HepG2 (cell line): ENCODE data around the gene BCAT1. TPM values are rescaled to one million over a fixed set of nuclear protein-coding genes. Genes with fewer than 3 reads are reported as not detected.

ENCODE experiments used
- ATAC-seq: fragments of 200-7000 bp; cut with Tn5 transposase; 3 replicates; pipeline ENCODE4 v1.9.1; 2020; ENCODE audit warnings: mild to moderate bottlenecking, moderate library complexity
- BruUV-seq: library from RNA; stranded (reverse); fragments of 400-500 nt; replicated peaks from 2 replicates; lab custom pipeline; 2021; lab: Mats Ljungman, UMichigan
- CTCF ChIA-PET: fragments of 300-600 bp; formaldehyde crosslinking; extraction: SDS; loops from one replicate; lab custom pipeline; 2021; ENCODE audit warnings: low total read pairs, inconsistent platforms, low intra/inter-chr PET ratio; lab: Yijun Ruan, JAX
- POLR2A ChIA-PET: fragments of 350-600 bp; sonication (Branson Sonifier 250); formaldehyde crosslinking; loops from one replicate; lab custom pipeline; 2020; ENCODE audit warnings: antibody characterized with exemption, inconsistent platforms; lab: Yijun Ruan, JAX
- DNase-seq: peaks from one replicate; pipeline ENCODE4 v3.0.0-alpha.2; 2015; ENCODE audit warnings: low spot score
- FAIRE-seq: peaks from 3 replicates; lab custom pipeline; 2011; peaks lifted over from hg19 to GRCh38; lab: Jason Lieb, UNC
- H2AFZ ChIP-seq: one replicate; pipeline ENCODE4 v1.6.1; 2011; ENCODE audit warnings: low read length, inconsistent platforms
- H3K27ac ChIP-seq: fragments of 300-600 bp; 3 replicates; pipeline ENCODE4 v1.8.0; 2011; ENCODE audit warnings: mixed run types, mild to moderate bottlenecking, mixed read lengths, low read length, inconsistent platforms; ENCODE audit not compliant: insufficient read depth; ENCODE audit errors: extremely low read length
- H3K27me3 ChIP-seq, 2 experiments: fragments of 200-600 bp in 1 of 2; 2 replicates in 1 of 2; 3 replicates in 1 of 2; pipeline versions ENCODE4 v1.6.0 to v1.8.0; 2011; ENCODE audit warnings: low read length in 2 of 2, mild to moderate bottlenecking in 2 of 2, moderate library complexity in 2 of 2, inconsistent platforms in 1 of 2; ENCODE audit not compliant: insufficient read depth in 2 of 2, control insufficient read depth in 1 of 2
- H3K36me3 ChIP-seq, 2 experiments: fragments of 200-600 bp in 1 of 2; replicated peaks in 1 of 2; 2 replicates in 1 of 2; 3 replicates in 1 of 2; pipeline versions ENCODE4 v1.5.1 to v1.8.0; 2011; ENCODE audit warnings: low read length in 2 of 2, inconsistent platforms in 1 of 2; ENCODE audit not compliant: insufficient read depth in 2 of 2, control insufficient read depth in 1 of 2
- H3K4me1 ChIP-seq: 2 replicates; pipeline ENCODE4 v1.5.1; 2012; ENCODE audit warnings: low read length, inconsistent platforms; ENCODE audit not compliant: insufficient read depth
- H3K4me2 ChIP-seq: 2 replicates; pipeline ENCODE4 v1.6.0; 2011; ENCODE audit warnings: low read depth, low read length, inconsistent platforms
- H3K4me3 ChIP-seq, 3 experiments: fragments of 200-600 bp in 1 of 3; sonication (generic), shearing (Covaris generic) in 1 of 3; replicated peaks in 1 of 3; 2 replicates each; pipeline ENCODE4 v1.5.1; 2011 to 2016; ENCODE audit warnings: low read length in 3 of 3, inconsistent platforms in 2 of 3, low read depth in 2 of 3, mild to moderate bottlenecking in 2 of 3, control low read depth in 1 of 3, mixed read lengths in 1 of 3; ENCODE audit not compliant: insufficient read depth in 1 of 3
- H3K79me2 ChIP-seq: one replicate; pipeline ENCODE4 v1.6.1; 2011; ENCODE audit warnings: low read length, inconsistent platforms; ENCODE audit not compliant: insufficient read depth
- H3K9ac ChIP-seq: 2 replicates; pipeline ENCODE4 v1.6.0; 2011; ENCODE audit warnings: mild to moderate bottlenecking, low read depth, low read length, inconsistent platforms; ENCODE audit not compliant: insufficient read depth
- H3K9me3 ChIP-seq: 2 replicates; pipeline ENCODE4 v1.5.1; 2012; ENCODE audit warnings: mild to moderate bottlenecking, low read length
- H4K20me1 ChIP-seq: 2 replicates; pipeline ENCODE4 v1.6.0; 2011; ENCODE audit warnings: inconsistent platforms, mild to moderate bottlenecking, low read length, moderate library complexity; ENCODE audit not compliant: insufficient read depth
- ARID4A ChIP-seq: sonication (generic); formaldehyde crosslinking; IDR thresholded peaks from 2 replicates; pipeline ENCODE4 v1.5.0; 2020; ENCODE audit warnings: mild to moderate bottlenecking, missing genetic modification reagents, borderline replicate concordance
- FOXA1 ChIP-seq, 2 experiments: fragments of 450-650 bp in 1 of 2; sonication (generic) in 1 of 2; formaldehyde crosslinking in 1 of 2; IDR thresholded peaks; 2 replicates each; pipeline versions ENCODE4 v1.4.0 to v1.6.1; 2016 to 2020; ENCODE audit warnings: missing genetic modification reagents in 1 of 2
- MAX ChIP-seq: IDR thresholded peaks from 2 replicates; pipeline ENCODE4 v1.6.1; 2012; ENCODE audit warnings: inconsistent platforms
- ZBTB2 ChIP-seq: sonication (generic); formaldehyde crosslinking; IDR thresholded peaks from 2 replicates; pipeline ENCODE4 v1.8.0; 2022; ENCODE audit warnings: low read depth, missing genetic modification reagents
- ZBTB42 ChIP-seq: sonication (generic); formaldehyde crosslinking; IDR thresholded peaks from 2 replicates; pipeline ENCODE4 v1.5.0; 2020; ENCODE audit warnings: mild to moderate bottlenecking, missing genetic modification reagents
- ZHX2 ChIP-seq, 2 experiments: sonication (generic) in 1 of 2; formaldehyde crosslinking in 1 of 2; IDR thresholded peaks; 2 replicates each; pipeline versions ENCODE4 v1.6.1 to v1.9.0; 2014 to 2022; ENCODE audit warnings: antibody characterized with exemption in 1 of 2, borderline replicate concordance in 1 of 2, inconsistent platforms in 1 of 2, low read depth in 1 of 2, missing genetic modification reagents in 1 of 2
- ZNF367 ChIP-seq: sonication (generic); formaldehyde crosslinking; IDR thresholded peaks from 2 replicates; pipeline ENCODE4 v1.4.0; 2020; ENCODE audit warnings: missing genetic modification reagents, borderline replicate concordance
- ZSCAN12 ChIP-seq: sonication (generic); formaldehyde crosslinking; IDR thresholded peaks from 2 replicates; pipeline ENCODE4 v1.9.0; 2021; ENCODE audit warnings: mild to moderate bottlenecking, missing genetic modification reagents
- in situ Hi-C: cut with HindIII; loops from 2 replicates; pipeline ENCODE4 v1.10.0; 2017; ENCODE audit warnings: low pct_unique_long_range_greater_than_20kb; ENCODE audit not compliant: extremely low pct_ligation_motif_present
- intact Hi-C: fragments of 100-400 bp; cut with micrococcal nuclease; formaldehyde crosslinking; loops from one replicate; pipeline ENCODE4 v1.10.0; 2022; ENCODE audit not compliant: unreplicated experiment
- polyA plus RNA-seq, 8 experiments: library from polyadenylated mRNA; depleted of rRNA in 3 of 8; stranded (reverse) in 7 of 8; unstranded in 1 of 8; fragments of >200 nt; fragmentation: Illumina TruSeq in 4 of 8; extraction: Trizol in 4 of 8; gene quantifications; 2 replicates each; pipeline versions ENCODE4 v1.2.1 to v1.2.3, GENCODE V29; 2011 to 2016; ENCODE audit warnings: low read depth in 4 of 8, missing spikeins in 1 of 8, mixed read lengths in 1 of 8; ENCODE audit not compliant: insufficient read depth in 1 of 8
- total RNA-seq, 5 experiments: library from RNA; depleted of rRNA; stranded (reverse); fragments of >200 nt; fragmentation: Illumina TruSeq; extraction: Trizol; gene quantifications; 2 replicates each; pipeline ENCODE4 v1.2.3, GENCODE V29; 2016; ENCODE audit warnings: low read depth in 1 of 5

BCAT1 gene
- total and polyA plus RNA-seq, 2 of the 13 experiments (the other 11 are each of a cell fraction or from before 2014, with no cell fraction given) = 8.0 to 75.5 TPM

GRCh38 chr12:24947541-24948419 is 1.1 kb downstream of the BCAT1 start (continued):
- TF ChIP-seq ZBTB2 (no peak), FOXA1 (IDR thresholded peaks at IDR 0.05) (no peak), FOXA1 (CRISPR knock-in tag; IDR thresholded peaks at IDR 0.05) (no peak), ZNF367 (CRISPR knock-in tag) (0 out of 2 replicates have a peak, but pooled peaks have one; percentile 5)

- no TSS peak for BruUV-seq
- no peak overlapping the region for H2AFZ ChIP-seq
- H3K27ac ChIP-seq = no peak overlapping the region
- in situ Hi-C loops (no loop called here), intact Hi-C loops (no loop called here)
- no peaks in the 10 kb centered on the region; a peak in 2 of 5 replicates for H3K36me3 ChIP-seq
- H3K79me2 ChIP-seq = peaks cover 42% of the 10 kb centered on the region
- ChIA-PET POLR2A (no interaction called here), CTCF (no interaction called here)
- H3K4me1 ChIP-seq = peaks cover 62% of the 10 kb centered on the region
- H3K9ac ChIP-seq = no peak overlapping the region
- no peaks in the 10 kb centered on the region for H3K9me3 ChIP-seq
- DNase-seq (no peak), FAIRE-seq (no peak), ATAC-seq (no peak)
- H3K27me3 ChIP-seq = no peaks in the 10 kb centered on the region; a peak in 1 of 5 replicates
- no peak overlapping the region for H3K4me3 ChIP-seq
- H4K20me1 ChIP-seq = no peaks in the 10 kb centered on the region
- no peak overlapping the region for H3K4me2 ChIP-seq
- TF ChIP-seq ARID4A (CRISPR knock-in tag) (no peak), MAX (no peak), ZSCAN12 (CRISPR knock-in tag) (no peak), ZHX2 (IDR thresholded peaks at IDR 0.05; ENCODE audit: low read depth) (no peak), ZHX2 (CRISPR knock-in tag; IDR thresholded peaks at IDR 0.05; ENCODE audit: borderline replicate concordance) (no peak), ZBTB42 (CRISPR knock-in tag) (no peak)
Observed at GRCh38 chr12:24945845-24946244, 3.1 kb downstream of the BCAT1 start.
